Measurements from ENCODE around the gene MTUS2. TPM values are rescaled to one million over a fixed set of nuclear protein-coding genes. Genes with fewer than 3 reads are reported as not detected.
"Not testable (repeated sequence)": the region's sequence is repeated elsewhere in the genome, so short reads cannot be mapped to it uniquely, and the experiment has no call there.

The MTUS2 gene
- total RNA-seq, 1 donor from 2014 or later = not detected

GRCh38 chr13:28964052-28964451, 143.9 kb downstream of the MTUS2 start:
- DNase-seq = no peak

- no peak for DNase-seq
Observed at GRCh38 chr13:28964803-28965202, 144.7 kb downstream of the MTUS2 start.

DNA sequence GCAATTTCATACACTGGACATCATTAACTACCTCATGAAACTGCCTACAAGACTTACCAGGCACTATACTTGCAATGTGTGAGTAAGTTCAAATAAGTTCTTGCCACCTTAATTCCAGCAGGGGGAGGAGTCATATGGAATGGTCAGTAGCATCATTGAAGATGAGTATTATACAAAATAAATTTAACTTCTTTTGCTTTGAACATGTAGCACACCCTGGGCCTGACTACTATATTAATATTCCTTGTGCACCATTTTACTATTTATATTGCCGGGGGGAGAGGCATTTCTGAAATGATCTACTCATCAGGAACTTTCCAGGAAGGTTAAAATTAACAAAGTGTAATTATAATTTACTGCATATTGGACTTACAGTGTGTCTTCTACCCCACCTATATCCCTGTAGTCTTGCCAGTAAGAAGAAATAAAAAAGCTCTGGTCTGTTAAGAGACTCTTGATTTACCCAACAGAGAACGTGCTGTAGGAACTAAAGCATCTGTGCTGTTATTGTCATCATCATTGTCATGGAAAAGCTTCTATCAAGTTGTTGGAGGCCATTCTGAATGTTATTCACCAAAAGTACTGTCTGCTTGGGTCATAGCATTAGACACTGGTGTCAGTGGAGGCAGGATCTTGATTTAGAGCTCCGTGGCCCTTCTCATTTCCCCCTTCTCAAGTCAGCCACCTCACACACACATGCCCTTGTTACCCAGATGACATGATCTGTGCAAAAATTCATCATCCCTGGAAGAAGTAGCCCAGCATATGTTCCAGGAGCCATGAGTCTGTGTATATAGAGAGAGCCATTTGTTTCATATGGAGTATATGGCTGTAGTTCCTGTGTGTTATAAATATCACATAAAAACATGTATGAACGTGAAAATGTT, 147.1 kb downstream of the MTUS2 start:
- no peak for DNase-seq

GRCh38 chr13:28976195-28976594, 156.1 kb downstream of the MTUS2 start:
- no peak for DNase-seq

GRCh38 chr13:28976636-28977035, 156.5 kb downstream of the MTUS2 start:
- no peak for DNase-seq

- no peak for DNase-seq
Observed at GRCh38 chr13:28978574-28978973, 158.4 kb downstream of the MTUS2 start.

DNA sequence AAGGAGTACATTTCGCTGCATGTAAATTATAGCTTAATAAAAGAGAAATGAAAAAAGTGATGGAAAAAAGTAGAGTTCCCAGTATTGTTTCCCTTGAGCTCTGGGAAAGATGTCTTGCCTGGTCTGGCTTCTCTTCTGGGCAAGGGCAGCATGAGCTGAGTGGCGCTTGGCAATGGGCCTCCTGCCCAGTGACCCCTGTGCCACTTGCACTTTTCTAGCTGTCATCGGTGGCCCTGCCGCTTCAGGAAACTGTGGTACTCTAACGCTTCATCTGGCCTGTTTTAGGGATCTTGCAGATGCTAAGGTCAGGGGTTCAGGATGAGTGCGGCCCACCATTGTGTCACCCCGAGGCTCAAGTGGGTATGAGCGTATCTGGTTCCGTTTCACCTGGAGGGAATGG, 161.4 kb downstream of the MTUS2 start:
- DNase-seq = no peak

GRCh38 chr13:28983641-28984040, 163.5 kb downstream of the MTUS2 start:
- no peak for DNase-seq

DNA sequence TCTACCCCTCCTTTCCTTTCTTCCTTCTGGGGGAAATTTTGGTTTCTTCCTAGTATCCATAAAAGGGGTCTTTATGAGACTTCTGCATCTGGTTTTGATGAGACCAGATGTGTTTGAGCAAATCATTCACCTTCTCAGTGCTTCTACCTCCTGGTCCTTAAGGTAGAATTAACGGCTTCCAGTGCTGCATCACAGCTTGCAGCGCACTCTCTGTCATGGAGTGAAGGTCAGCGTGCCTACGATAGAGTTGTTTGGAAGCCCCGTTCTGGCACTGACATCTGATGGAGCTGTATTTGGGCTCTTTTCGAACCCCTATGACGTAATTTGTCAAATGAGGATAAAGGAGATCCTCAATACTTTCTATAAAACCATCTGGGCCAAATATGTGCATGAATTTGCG, 164.2 kb downstream of the MTUS2 start:
- DNase-seq = no peak

DNA sequence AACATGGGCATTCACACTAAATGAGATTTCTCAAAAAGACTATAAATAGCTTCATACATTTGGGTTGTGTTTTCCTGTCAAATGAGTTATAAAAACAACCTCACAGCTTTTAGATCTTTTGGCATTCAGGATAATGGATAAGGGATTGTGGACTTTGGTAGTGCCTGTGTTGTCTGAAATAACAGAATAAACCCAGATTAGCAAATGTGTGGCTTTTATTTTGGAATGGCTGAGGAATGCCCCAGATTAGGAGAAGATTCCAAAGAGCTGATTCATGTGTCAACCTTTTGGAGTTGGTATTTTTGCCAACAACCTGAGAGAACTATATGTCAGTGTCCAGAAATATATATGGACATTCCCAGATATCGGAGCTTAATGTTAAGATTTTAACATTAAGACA, 164.7 kb downstream of the MTUS2 start:
- no peak for DNase-seq

- DNase-seq = not testable (repeated sequence)
Observed at GRCh38 chr13:28990378-28990777, 170.2 kb downstream of the MTUS2 start.

GRCh38 chr13:28991764-28992163, 171.6 kb downstream of the MTUS2 start:
- no peak for DNase-seq

DNA sequence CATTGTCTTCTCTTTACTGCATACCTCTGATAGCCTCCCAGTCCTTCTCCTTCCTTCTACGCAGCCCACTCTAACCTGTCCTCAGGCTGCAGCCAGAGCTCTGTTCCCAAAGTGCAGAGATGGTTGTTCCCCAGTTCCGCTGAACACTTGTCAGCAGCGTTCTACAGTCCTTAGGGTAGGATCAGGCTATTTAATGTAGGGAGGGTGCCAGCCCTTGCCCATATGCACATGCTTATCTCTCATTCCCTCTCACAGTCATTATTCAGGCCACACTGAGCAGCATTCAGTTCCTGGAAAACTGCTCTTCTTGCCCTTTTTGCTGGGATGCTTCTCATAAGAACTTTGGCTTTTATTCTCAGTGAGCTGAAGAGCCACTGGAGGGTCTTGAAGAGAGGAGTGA, 180.7 kb downstream of the MTUS2 start:
- DNase-seq = no peak

DNA sequence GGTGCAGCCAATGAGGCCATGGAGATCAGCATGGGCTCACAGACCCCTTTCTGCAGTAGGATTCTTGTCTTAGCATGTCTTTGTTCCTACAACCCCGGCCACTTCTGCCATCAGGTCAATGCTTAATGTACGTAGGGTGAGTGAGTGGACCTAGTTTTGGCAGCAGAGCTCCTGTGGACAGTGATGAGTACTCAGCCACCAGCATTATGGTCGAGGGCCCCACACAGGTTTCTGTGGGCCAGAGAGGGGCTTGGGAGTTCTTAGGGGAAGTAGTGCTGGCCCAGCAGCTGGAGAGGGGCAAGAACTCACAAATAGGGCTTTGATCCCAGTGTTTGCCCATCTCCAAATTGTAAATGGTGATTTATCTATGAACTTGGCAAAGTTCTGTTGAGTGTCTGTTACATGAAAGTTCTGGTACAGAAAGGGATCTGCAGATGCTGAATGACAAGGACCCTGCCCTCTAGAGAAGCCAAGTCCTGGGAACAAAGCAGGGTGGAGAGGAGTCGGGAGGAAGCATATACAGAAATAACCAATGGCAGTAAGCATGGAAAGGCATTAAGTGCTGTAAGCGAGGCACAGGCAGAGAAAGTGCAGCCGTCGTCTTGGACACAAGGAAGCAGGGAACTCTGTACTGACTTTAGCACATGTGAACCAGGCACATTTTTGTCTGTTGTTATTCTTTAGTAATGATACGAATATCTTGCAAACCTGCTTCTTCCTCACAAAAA, 185.1 kb downstream of the MTUS2 start:
- DNase-seq = no peak

GRCh38 chr13:29005763-29006120, 185.6 kb downstream of the MTUS2 start:
- no peak for DNase-seq

GRCh38 chr13:29006359-29006850, 186.3 kb downstream of the MTUS2 start:
- no peak for DNase-seq

DNA sequence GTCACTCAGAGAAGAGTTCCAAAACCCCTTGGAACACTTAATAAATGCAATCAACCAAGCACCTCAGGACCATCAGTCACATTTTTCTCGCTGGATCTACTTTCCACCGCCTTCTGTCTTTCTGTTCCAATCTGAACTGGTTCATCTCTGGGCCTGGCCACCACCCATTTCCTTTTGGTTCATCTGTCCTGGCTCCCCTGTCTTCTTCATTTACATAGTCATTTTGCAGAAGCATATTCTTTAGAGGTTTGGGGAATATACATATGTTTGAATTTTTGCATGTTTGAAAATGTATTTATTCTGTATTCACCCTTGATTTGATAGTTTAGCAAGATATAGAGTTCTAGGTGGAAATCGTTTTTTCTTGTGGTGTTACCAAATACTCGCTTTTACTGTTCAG, 188.2 kb downstream of the MTUS2 start:
- no peak for DNase-seq

GRCh38 chr13:29020314-29020713, 200.2 kb downstream of the MTUS2 start:
- DNase-seq = no peak

- no peak for DNase-seq
Observed at GRCh38 chr13:29021311-29021710, 201.2 kb downstream of the MTUS2 start.

DNA sequence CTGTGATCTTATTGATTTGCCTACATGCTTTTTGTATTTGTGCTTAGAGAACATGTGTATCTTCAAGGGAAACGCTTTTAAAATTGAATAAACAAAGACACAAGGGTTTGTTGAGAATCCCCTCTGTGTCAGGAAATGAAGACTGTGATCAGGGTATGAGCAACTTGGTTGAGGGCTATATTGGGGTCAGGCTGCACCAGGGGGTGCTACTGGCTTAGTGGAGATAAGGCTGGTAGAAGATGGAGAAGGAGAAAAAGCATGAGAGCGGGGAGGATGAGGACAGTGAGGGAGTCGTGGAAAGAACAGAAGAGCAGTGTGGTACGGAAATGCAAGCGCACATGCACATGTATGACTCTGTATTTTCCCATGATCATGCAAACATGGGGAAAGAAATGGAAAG, 201.6 kb downstream of the MTUS2 start:
- DNase-seq = no peak

- DNase-seq = no peak
Observed at GRCh38 chr13:29022410-29022809, 202.3 kb downstream of the MTUS2 start.

DNA sequence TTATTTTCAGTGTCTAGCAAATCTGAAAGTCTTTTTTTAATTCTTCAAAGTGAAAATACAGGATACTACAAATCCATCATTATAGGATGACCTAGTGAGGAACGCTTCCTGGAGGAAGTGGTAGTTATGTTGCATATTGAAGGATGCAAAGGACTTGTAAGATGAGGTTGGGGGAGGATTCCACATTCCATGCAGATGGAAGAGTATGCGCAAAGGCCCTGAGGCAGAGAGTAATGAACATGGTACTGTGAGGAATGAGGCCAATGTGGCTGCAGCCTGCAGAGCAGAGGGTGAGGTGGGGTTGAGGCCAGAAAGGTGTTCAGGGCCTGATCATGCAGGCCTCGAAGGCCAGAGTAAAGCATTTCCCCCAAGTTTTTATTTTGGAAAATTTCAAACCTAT, 202.8 kb downstream of the MTUS2 start:
- no peak for DNase-seq

- DNase-seq = no peak
Observed at GRCh38 chr13:29024783-29025182, 204.6 kb downstream of the MTUS2 start.

DNA sequence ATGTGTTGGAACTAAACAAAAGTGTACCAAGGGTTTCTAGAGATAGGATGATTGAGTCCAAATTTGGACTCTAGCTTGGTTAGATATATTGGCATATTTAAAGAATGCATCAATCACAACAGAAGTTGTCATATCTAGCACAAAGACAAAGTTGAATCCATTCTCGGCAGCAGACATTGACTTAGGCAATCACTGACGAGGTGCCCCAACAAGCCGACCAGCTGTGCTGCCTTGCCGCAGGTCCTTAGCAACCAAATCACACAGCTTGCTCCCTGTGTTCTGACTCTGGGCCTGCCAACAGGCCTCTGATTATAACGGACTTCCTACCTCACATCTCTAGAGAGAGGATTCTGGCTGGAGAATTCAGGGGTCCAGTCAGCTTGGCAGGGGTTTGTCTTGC, 208.7 kb downstream of the MTUS2 start:
- DNase-seq = no peak

All from dermis blood vessel endothelial cell (primary cell).